Activated naive CD4-positive, alpha-beta T cell treated with anti-CD3 and anti-CD28 coated beads, Interleukin-2, amount 10 ng/mL, durations not matched to agents 7 days and 5 days (primary cell): Measurements from ENCODE around the gene PDRG1.

Source experiments
- CTCF ChIA-PET: fragments of 350-600 bp; sonication (Branson Sonifier 250); formaldehyde crosslinking; loops from one replicate; lab custom pipeline; 2021; ENCODE audit warnings: antibody characterized with exemption; lab: Charles Lee
- DNase-seq: peaks from one replicate; pipeline ENCODE4 v3.0.0-alpha.2; 2020
- H3K27ac Mint-ChIP-seq: one replicate; pipeline ENCODE4 v1.8.0; 2021; ENCODE audit warnings: mild to moderate bottlenecking, moderate library complexity, mixed read lengths
- H3K27me3 Mint-ChIP-seq: one replicate; pipeline ENCODE4 v1.8.0; 2021; ENCODE audit warnings: mild to moderate bottlenecking, mixed read lengths
- H3K36me3 Mint-ChIP-seq: one replicate; pipeline ENCODE4 v1.8.0; 2021; ENCODE audit warnings: mixed read lengths
- H3K4me1 Mint-ChIP-seq: one replicate; pipeline ENCODE4 v1.8.0; 2021; ENCODE audit warnings: mixed read lengths
- H3K4me3 Mint-ChIP-seq: one replicate; pipeline ENCODE4 v1.8.0; 2021; ENCODE audit warnings: mild to moderate bottlenecking, moderate library complexity, mixed read lengths
- H3K9me3 Mint-ChIP-seq: one replicate; pipeline ENCODE4 v1.8.0; 2021; ENCODE audit warnings: mixed read lengths

PDRG1 gene

GRCh38 chr20:31951530-31952453 lies at the start of gene PDRG1:
PDRG1 (minus strand) TSS chr20:31952046; CDS start chr20:31951961, 85 bp downstream.
- Mint-ChIP-seq H3K4me1 (peaks cover 27% of the 10 kb centered on the region), H3K27ac (peak within 1 kb of the TSS; percentile 88), H3K27me3 (peaks cover 24% of the 10 kb centered on the region), H3K4me3 (peak within 1 kb of the TSS; percentile 93), H3K9me3 (peaks cover 4% of the 10 kb centered on the region), H3K36me3 (peaks cover 29% of the 10 kb centered on the region)
- DNase-seq, result peak; percentile 97
- CTCF ChIA-PET, result interaction anchor here (0.7 to 4.8 kb wide), 19 partner anchors 8 to 139 kb away, joined by 3 to 55 read pairs (median 5); no protein-coding TSS in a partner anchor

GRCh38 chr20:31998246-31998645 lies 46.4 kb upstream of the PDRG1 start:
- DNase-seq, result no peak
- peaks cover 45% of the 10 kb centered on the region for H3K27me3 Mint-ChIP-seq
- no peak overlapping the region for H3K4me3 Mint-ChIP-seq
- no peak overlapping the region for H3K27ac Mint-ChIP-seq
- no peaks in the 10 kb centered on the region for H3K36me3 Mint-ChIP-seq
- H3K4me1 Mint-ChIP-seq, result no peaks in the 10 kb centered on the region
- CTCF ChIA-PET, result no interaction called here
- no peaks in the 10 kb centered on the region for H3K9me3 Mint-ChIP-seq

GRCh38 chr20:31996996-31997395 lies 45.1 kb upstream of the PDRG1 start:
- no peaks in the 10 kb centered on the region for H3K4me1 Mint-ChIP-seq
- H3K9me3 Mint-ChIP-seq, result no peaks in the 10 kb centered on the region
- no peak overlapping the region for H3K4me3 Mint-ChIP-seq
- peaks cover 57% of the 10 kb centered on the region for H3K27me3 Mint-ChIP-seq
- no peak overlapping the region for H3K27ac Mint-ChIP-seq
- DNase-seq, result no peak
- no peaks in the 10 kb centered on the region for H3K36me3 Mint-ChIP-seq
- CTCF ChIA-PET, result no interaction called here

- Mint-ChIP-seq H3K4me1 (no peaks in the 10 kb centered on the region), H3K4me3 (no peak overlapping the region), H3K36me3 (no peaks in the 10 kb centered on the region), H3K27me3 (peaks cover 61% of the 10 kb centered on the region), H3K27ac (no peak overlapping the region), H3K9me3 (no peaks in the 10 kb centered on the region)
- DNase-seq, result no peak
- CTCF ChIA-PET, result no interaction called here
These were observed 40.2 kb upstream of the PDRG1 start for GRCh38 chr20:31992086-31992485.

- DNase-seq, result no peak
- H3K27me3 Mint-ChIP-seq, result peaks cover 53% of the 10 kb centered on the region
- CTCF ChIA-PET, result no interaction called here
- H3K4me1 Mint-ChIP-seq, result no peaks in the 10 kb centered on the region
- H3K4me3 Mint-ChIP-seq, result no peak overlapping the region
- H3K27ac Mint-ChIP-seq, result no peak overlapping the region
- no peaks in the 10 kb centered on the region for H3K36me3 Mint-ChIP-seq
- H3K9me3 Mint-ChIP-seq, result no peaks in the 10 kb centered on the region
These were observed 39.5 kb upstream of the PDRG1 start for GRCh38 chr20:31991339-31991705.

GRCh38 chr20:31990641-31991338 lies 38.9 kb upstream of the PDRG1 start:
- no peaks in the 10 kb centered on the region for H3K36me3 Mint-ChIP-seq
- CTCF ChIA-PET, result no interaction called here
- no peaks in the 10 kb centered on the region for H3K4me1 Mint-ChIP-seq
- no peak overlapping the region for H3K4me3 Mint-ChIP-seq
- no peak overlapping the region for H3K27ac Mint-ChIP-seq
- no peaks in the 10 kb centered on the region for H3K9me3 Mint-ChIP-seq
- peaks cover 48% of the 10 kb centered on the region for H3K27me3 Mint-ChIP-seq
- no peak for DNase-seq

GRCh38 chr20:31989030-31989645 lies 37.3 kb upstream of the PDRG1 start:
- CTCF ChIA-PET, result no interaction called here
- no peak overlapping the region for H3K27ac Mint-ChIP-seq

GRCh38 chr20:31988430-31989015 lies 36.7 kb upstream of the PDRG1 start:
- CTCF ChIA-PET, result no interaction called here
- Mint-ChIP-seq H3K4me1 (no peaks in the 10 kb centered on the region), H3K27ac (no peak overlapping the region), H3K4me3 (no peak overlapping the region), H3K36me3 (no peaks in the 10 kb centered on the region), H3K27me3 (peaks cover 25% of the 10 kb centered on the region), H3K9me3 (no peaks in the 10 kb centered on the region)
- no peak for DNase-seq

More at GRCh38 chr20:31989030-31989645, 37.3 kb upstream of the PDRG1 start:
- Mint-ChIP-seq H3K36me3 (no peaks in the 10 kb centered on the region), H3K27me3 (peaks cover 31% of the 10 kb centered on the region), H3K4me3 (no peak overlapping the region), H3K9me3 (no peaks in the 10 kb centered on the region), H3K4me1 (no peaks in the 10 kb centered on the region)
- no peak for DNase-seq

GRCh38 chr20:31987744-31988143 lies 35.9 kb upstream of the PDRG1 start:
- Mint-ChIP-seq H3K9me3 (no peaks in the 10 kb centered on the region), H3K4me3 (no peak overlapping the region), H3K27ac (no peak overlapping the region), H3K27me3 (peaks cover 21% of the 10 kb centered on the region), H3K4me1 (no peaks in the 10 kb centered on the region), H3K36me3 (no peaks in the 10 kb centered on the region)
- no peak for DNase-seq
- CTCF ChIA-PET, result no interaction called here

- Mint-ChIP-seq H3K4me3 (no peak overlapping the region), H3K27ac (no peak overlapping the region), H3K36me3 (no peaks in the 10 kb centered on the region), H3K27me3 (peaks cover 7% of the 10 kb centered on the region), H3K9me3 (no peaks in the 10 kb centered on the region), H3K4me1 (no peaks in the 10 kb centered on the region)
- DNase-seq, result no peak
- CTCF ChIA-PET, result no interaction called here
These were observed 33.2 kb upstream of the PDRG1 start for GRCh38 chr20:31984981-31985471.

GRCh38 chr20:31981784-31982183 lies 29.9 kb upstream of the PDRG1 start:
- CTCF ChIA-PET, result no interaction called here
- Mint-ChIP-seq H3K36me3 (no peaks in the 10 kb centered on the region), H3K4me3 (no peak overlapping the region), H3K27me3 (peaks cover 10% of the 10 kb centered on the region), H3K27ac (no peak overlapping the region), H3K9me3 (no peaks in the 10 kb centered on the region), H3K4me1 (no peaks in the 10 kb centered on the region)
- no peak for DNase-seq

GRCh38 chr20:31979713-31980426 lies 28.0 kb upstream of the PDRG1 start:
- CTCF ChIA-PET, result no interaction called here

GRCh38 chr20:31977080-31977479 lies 25.2 kb upstream of the PDRG1 start:
- H3K36me3 Mint-ChIP-seq, result no peaks in the 10 kb centered on the region
- CTCF ChIA-PET, result no interaction called here
- H3K4me3 Mint-ChIP-seq, result no peak overlapping the region
- H3K27me3 Mint-ChIP-seq, result peaks cover 16% of the 10 kb centered on the region
- DNase-seq, result no peak
- no peaks in the 10 kb centered on the region for H3K4me1 Mint-ChIP-seq
- no peaks in the 10 kb centered on the region for H3K9me3 Mint-ChIP-seq
- no peak overlapping the region for H3K27ac Mint-ChIP-seq

More at GRCh38 chr20:31979713-31980426, 28.0 kb upstream of the PDRG1 start:
- Mint-ChIP-seq H3K4me1 (no peaks in the 10 kb centered on the region), H3K9me3 (no peaks in the 10 kb centered on the region), H3K27ac (no peak overlapping the region), H3K36me3 (no peaks in the 10 kb centered on the region), H3K27me3 (peaks cover 13% of the 10 kb centered on the region), H3K4me3 (no peak overlapping the region)
- DNase-seq, result no peak
